Motor neuron (in vitro differentiated cells): ENCODE data around the gene ERC2. TPM values are rescaled to one million over a fixed set of nuclear protein-coding genes. Genes with fewer than 3 reads are reported as not detected.

Experiments
- ATAC-seq, 8 experiments: fragments of 200-7000 bp; cut with Tn5 transposase; replicated peaks in 6 of 8; 2 replicates each; pipeline ENCODE4 v1.8.0; 2021; ENCODE audit warnings: mild to moderate bottlenecking in 8 of 8, moderate library complexity in 8 of 8
- H3K27ac ChIP-seq, 2 donors: fragments of 250-450 bp; sonication (Bioruptor Pico); 2 replicates each; pipeline ENCODE4 v1.9.0; 2021; ENCODE audit warnings: antibody characterized with exemption in 2 of 2, mild to moderate bottlenecking in 2 of 2, moderate library complexity in 1 of 2
- H3K4me1 ChIP-seq, 2 donors: fragments of 250-450 bp; sonication (Bioruptor Pico); replicated peaks in 1 of 2; 2 replicates each; pipeline ENCODE4 v1.6.1; 2021; ENCODE audit warnings: antibody characterized with exemption in 2 of 2, mild to moderate bottlenecking in 2 of 2, moderate library complexity in 1 of 2
- H3K4me3 ChIP-seq, 5 donors: fragments of 250-450 bp; sonication (Bioruptor Pico); 2 replicates each; pipeline ENCODE4 v1.9.0; 2021; ENCODE audit warnings: antibody characterized with exemption in 5 of 5, mild to moderate bottlenecking in 5 of 5, moderate library complexity in 4 of 5
- WGBS, 10 experiments: fragments of 450-650 bp; shearing (Covaris generic); methylation state at CpG; one replicate each; pipeline ENCODE4 v1.0.0; 2022; 5-methylcytosine and 5-hydroxymethylcytosine counted together
- in situ Hi-C, 9 experiments: fragments of 400-800 bp; cut with MboI; loops; one replicate each; pipeline ENCODE4 v1.15.0; 2021; ENCODE audit warnings: low sequenced_read_pairs in 9 of 9, low pct_unique_long_range_greater_than_20kb in 2 of 9; ENCODE audit not compliant: unreplicated experiment in 9 of 9
- total RNA-seq, 8 experiments: library from RNA; unstranded; fragments of 300-600 nt; gene quantifications; 2 replicates each; pipeline versions ENCODE4 v1.2.3 to v1.2.4, GENCODE V29; 2022

The ERC2 gene
- total RNA-seq, 8 experiments from 2014 or later = 1.0 to 28.0 (median 18.2) TPM

- ATAC-seq = no peak
- 43 to 83% (median 66%) methylated on average over 1 to 2 of the region's 2 CpGs; no CpG with 5 or more reads in 4 of the 10 experiments for WGBS, 10 experiments
- Histone ChIP-seq H3K27ac (no peak overlapping the region), H3K4me1 (peaks cover 0 to 38% of the 10 kb centered on the region in 2 donors), H3K4me3 (no peak overlapping the region)
- in situ Hi-C loops = no loop called here
Measured at GRCh38 chr3:56130036-56130435, 338.2 kb downstream of the ERC2 start.

DNA sequence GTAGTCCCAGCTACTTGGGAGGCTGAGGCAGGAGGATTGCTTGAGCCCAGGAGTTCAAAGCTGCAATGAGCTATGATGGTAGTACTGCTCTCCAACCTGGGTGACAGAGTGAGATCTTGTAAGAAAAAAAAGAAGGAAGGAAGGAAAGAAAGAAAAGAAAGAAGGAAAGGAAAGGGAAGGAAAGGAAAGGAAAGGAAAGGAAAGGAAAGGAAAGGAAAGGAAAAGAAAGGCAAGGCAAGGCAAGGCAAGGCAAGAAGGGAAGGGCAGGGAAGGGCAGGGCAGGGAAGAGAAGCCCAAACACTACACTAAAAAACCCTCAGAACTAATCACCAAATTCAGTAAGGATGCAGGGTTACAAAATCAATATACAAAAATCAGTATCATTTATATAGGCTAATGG, 341.6 kb downstream of the ERC2 start:
- in situ Hi-C loops = no loop called here
- Histone ChIP-seq H3K4me1 (peaks cover 2 to 36% of the 10 kb centered on the region in 2 donors), H3K4me3 (no peak overlapping the region), H3K27ac (no peak overlapping the region)
- no peak for ATAC-seq

DNA sequence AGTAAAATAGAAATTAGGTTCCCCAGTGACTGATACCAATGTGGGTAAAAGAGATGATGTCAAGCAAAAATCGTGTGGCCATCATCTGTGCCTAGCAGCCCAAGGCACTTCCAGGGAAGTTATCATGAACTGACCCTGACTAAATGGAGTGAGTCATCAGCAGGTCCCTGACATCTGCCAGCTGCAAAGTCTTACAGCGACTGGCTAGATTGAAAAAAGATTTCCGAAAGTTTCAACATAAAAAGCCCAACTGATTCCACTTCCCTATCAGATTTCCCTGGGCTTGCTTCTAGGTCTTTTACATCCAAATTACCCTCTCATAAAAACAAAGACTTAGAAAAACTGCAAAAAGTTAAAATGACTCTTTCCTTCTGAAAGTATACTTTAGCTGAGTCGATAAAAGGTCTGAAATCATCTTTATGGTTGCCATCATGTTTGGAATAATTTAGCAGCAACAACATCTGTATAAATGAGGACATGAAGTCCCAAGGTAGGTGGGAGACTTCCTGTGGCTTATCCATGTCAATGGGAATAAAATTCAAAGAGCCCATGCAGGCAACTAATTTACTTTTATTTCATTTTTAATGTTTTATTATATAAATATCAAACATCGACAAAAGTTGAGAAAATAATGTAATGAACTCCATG, 342.8 kb downstream of the ERC2 start:
- peak in 6 of 8 experiments; percentile 45 to 94 (median 69) for ATAC-seq
- Histone ChIP-seq H3K4me3 (no peak overlapping the region), H3K4me1 (peaks cover 2 to 26% of the 10 kb centered on the region in 2 donors), H3K27ac (no peak overlapping the region)
- in situ Hi-C loops = no loop called here
- WGBS, 10 experiments = 2 to 76% (median 49%) methylated on average over 2 to 5 of the region's 5 CpGs

GRCh38 chr3:56124546-56124945, 343.7 kb downstream of the ERC2 start:
- WGBS, 10 experiments = 86 to 100% (median 100%) methylated on average over 1 of the region's 1 CpG; no CpG with 5 or more reads in 2 of the 10 experiments
- Histone ChIP-seq H3K4me1 (peaks cover 2 to 18% of the 10 kb centered on the region in 2 donors), H3K27ac (no peak overlapping the region), H3K4me3 (no peak overlapping the region)
- no peak for ATAC-seq
- in situ Hi-C loops = no loop called here

DNA sequence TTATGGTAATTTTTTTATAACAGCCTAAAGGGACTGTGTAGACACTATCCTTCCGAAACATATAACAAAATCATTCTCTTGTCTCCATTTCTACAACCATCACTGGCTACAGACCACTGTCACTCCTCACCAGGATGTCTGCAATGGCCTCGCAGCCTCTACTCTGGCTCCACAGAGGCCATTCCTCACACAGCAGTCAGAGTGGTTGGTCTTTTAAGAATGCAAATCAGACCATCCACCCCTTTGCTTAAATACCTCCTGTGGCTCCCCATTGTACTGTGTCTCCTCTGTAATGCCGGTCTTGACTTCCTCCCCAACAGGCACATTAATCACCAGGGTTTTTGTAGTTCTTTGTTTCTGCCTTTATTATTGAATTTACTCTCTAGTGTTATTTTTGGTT, 344.8 kb downstream of the ERC2 start:
- in situ Hi-C loops = no loop called here
- no peak overlapping the region for H3K4me3 ChIP-seq

GRCh38 chr3:56122911-56123310, 345.4 kb downstream of the ERC2 start:
- Histone ChIP-seq H3K4me1 (peaks cover 2 to 4% of the 10 kb centered on the region in 2 donors), H3K4me3 (no peak overlapping the region), H3K27ac (no peak overlapping the region)
- WGBS, 10 experiments = 73 to 100% (median 90%) methylated on average over 1 to 2 of the region's 2 CpGs; no CpG with 5 or more reads in 3 of the 10 experiments
- ATAC-seq = no peak
- in situ Hi-C loops = no loop called here

More for the DNA sequence above, 344.8 kb downstream of the ERC2 start:
- Histone ChIP-seq H3K27ac (no peak overlapping the region), H3K4me1 (peaks cover 2 to 7% of the 10 kb centered on the region in 2 donors)
- ATAC-seq = peak in 3 of 8 experiments; percentile 21 to 47 (median 33)
- WGBS, 10 experiments = 20 to 100% (median 65%) methylated on average over 1 to 3 of the region's 3 CpGs; no CpG with 5 or more reads in 2 of the 10 experiments

DNA sequence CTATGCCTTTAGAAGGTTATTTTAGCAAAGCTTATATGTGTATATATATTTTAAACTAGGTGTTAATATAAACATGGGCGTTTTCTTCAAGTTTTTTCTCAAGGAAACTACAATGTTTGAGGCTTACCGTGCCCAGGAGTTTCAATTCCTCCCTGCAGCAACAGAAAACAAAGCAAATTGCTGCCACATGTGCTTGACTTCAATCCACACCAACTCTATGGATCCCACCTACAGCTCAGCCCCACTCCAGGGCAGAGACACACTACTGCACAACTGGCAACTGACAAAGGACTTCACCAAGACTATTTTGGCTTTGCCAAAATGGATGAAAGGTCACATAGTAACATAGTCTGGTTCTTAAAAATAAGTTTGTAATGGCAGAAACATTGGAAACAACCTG, 346.6 kb downstream of the ERC2 start:
- peaks cover 2 to 4% of the 10 kb centered on the region in 2 donors for H3K4me1 ChIP-seq
- peak in 1 of 8 experiments; percentile 59 for ATAC-seq
- in situ Hi-C loops = no loop called here
- H3K4me3 ChIP-seq = no peak overlapping the region
- no peak overlapping the region for H3K27ac ChIP-seq
- WGBS, 10 experiments = 28 to 86% (median 78%) methylated on average over 1 to 2 of the region's 2 CpGs; no CpG with 5 or more reads in 2 of the 10 experiments

DNA sequence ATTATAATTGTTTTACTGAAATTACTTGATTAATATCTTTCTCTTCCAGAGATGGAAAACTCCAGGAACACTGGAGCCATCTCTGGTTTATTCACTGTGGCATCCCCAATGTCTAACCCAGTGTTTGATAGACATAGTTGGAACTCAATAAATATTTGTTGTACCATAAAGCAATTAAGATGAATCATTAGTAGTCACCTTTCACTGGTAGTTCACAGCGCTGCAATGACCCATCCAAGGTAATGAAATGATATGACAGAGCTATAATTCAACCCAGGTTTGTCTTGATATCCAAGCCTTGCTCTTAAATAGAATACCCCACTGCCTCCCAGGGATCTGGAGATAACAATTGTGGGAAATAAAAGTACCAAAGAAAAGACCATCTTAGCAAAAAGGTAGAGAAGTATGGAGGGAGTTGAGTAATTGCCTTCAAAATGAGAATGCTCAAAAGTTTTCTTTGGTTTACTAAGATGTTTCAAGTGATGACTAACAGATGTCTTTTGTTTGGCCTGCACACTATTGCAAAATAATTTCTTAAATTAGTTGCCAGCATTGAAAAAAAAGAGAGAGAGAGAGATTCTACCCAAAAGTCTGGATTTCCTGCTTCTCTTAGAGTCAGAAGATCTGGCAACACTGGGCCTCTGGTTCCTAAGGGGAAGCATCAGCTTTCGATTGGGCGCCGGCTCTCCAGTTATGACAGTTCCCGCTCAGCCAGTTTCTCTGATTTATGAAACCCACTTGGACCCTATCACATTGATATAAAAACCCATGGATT, 348.5 kb downstream of the ERC2 start:
- in situ Hi-C loops = no loop called here
- no peak overlapping the region for H3K27ac ChIP-seq
- H3K4me3 ChIP-seq = no peak overlapping the region
- 19 to 100% (median 84%) methylated on average over 1 to 5 of the region's 5 CpGs; no CpG with 5 or more reads in 2 of the 10 experiments for WGBS, 10 experiments
- H3K4me1 ChIP-seq = peaks cover 2 to 4% of the 10 kb centered on the region in 2 donors
- no peak for ATAC-seq

GRCh38 chr3:56118968-56119367, 349.3 kb downstream of the ERC2 start:
- in situ Hi-C loops = no loop called here
- WGBS, 10 experiments = 11 to 100% (median 93%) methylated on average over 1 of the region's 1 CpG; no CpG with 5 or more reads in 6 of the 10 experiments
- ATAC-seq = no peak
- H3K4me3 ChIP-seq = no peak overlapping the region
- peaks cover 2 to 4% of the 10 kb centered on the region in 2 donors for H3K4me1 ChIP-seq
- H3K27ac ChIP-seq = no peak overlapping the region

DNA sequence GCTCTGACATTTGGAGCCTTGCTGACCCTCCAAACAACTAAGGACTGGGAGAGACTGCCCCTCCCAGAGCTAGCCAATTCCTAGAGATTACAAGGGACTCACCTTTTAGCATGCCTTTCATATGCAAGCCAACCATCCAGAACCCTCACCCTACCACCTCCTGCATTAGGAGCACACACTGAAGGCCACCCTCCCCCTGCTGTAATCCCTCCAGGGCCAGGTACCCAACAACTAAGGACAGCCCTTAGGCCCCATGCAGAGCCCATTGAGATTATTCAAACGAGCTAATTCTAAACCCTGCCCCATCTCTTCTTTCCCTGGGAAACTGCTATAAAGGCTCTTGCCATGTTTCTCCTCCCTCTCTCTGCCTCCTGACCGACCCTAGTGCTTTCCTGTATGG, 352.6 kb downstream of the ERC2 start:
- 14 to 56% (median 29%) methylated on average over 1 to 2 of the region's 2 CpGs; no CpG with 5 or more reads in 3 of the 10 experiments for WGBS, 10 experiments
- no peak overlapping the region for H3K4me3 ChIP-seq
- no peaks in the 10 kb centered on the region for H3K4me1 ChIP-seq
- in situ Hi-C loops = no loop called here
- ATAC-seq = peak in 2 of 8 experiments; percentile 38 to 68
- H3K27ac ChIP-seq = no peak overlapping the region

GRCh38 chr3:56115199-56115598, 353.1 kb downstream of the ERC2 start:
- Histone ChIP-seq H3K4me3 (no peak overlapping the region), H3K27ac (no peak overlapping the region), H3K4me1 (no peaks in the 10 kb centered on the region)
- WGBS, 10 experiments = 0 to 100% (median 73%) methylated on average over 1 to 2 of the region's 2 CpGs; no CpG with 5 or more reads in 4 of the 10 experiments
- ATAC-seq = no peak
- in situ Hi-C loops = no loop called here

DNA sequence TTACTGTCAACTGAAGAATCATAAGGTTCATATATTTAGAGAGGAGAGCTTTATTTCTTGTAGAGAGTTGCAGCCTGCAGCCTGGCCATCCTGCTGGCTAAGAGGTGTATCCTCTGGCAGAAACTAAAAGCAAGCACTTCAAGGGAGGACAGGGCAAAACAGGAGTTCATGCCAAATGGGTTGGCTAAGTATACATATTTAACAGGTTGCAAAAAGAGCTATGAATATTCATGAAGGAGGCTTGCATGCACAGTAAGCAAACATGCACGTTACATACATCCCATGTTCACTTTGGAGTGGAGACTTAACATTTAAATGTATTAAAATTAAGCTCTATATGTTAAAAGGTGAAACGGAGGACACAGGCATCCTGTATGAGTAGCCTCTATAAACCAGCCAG, 354.4 kb downstream of the ERC2 start:
- 0 to 100% (median 83%) methylated on average over 1 to 2 of the region's 2 CpGs; no CpG with 5 or more reads in 3 of the 10 experiments for WGBS, 10 experiments
- in situ Hi-C loops = no loop called here
- peak in 2 of 8 experiments; percentile 18 to 90 for ATAC-seq
- no peaks in the 10 kb centered on the region for H3K4me1 ChIP-seq
- H3K4me3 ChIP-seq = no peak overlapping the region
- no peak overlapping the region for H3K27ac ChIP-seq

DNA sequence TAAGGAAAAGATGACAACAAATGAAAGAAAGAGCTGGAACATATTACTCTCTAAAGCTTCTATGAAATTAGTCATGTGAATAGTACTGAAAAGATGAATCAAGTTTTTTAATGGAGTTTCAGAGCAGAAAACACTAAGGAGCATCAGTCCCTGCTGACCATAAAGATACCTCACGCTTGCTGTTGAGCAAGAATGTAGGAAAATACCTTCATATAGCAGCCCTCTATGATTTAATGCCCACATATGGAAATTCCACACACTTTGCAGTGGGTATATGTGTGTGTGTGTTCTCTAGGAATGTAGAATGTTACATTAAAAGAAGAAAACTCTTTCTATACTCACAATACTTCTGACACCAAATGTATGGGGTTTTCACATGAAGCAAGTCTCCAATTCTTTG, 355.0 kb downstream of the ERC2 start:
- in situ Hi-C loops = no loop called here
- ATAC-seq = no peak
- Histone ChIP-seq H3K27ac (no peak overlapping the region), H3K4me1 (no peaks in the 10 kb centered on the region), H3K4me3 (no peak overlapping the region)
- WGBS, 10 experiments = 60 to 100% (median 85%) methylated on average over 1 of the region's 1 CpG; no CpG with 5 or more reads in 4 of the 10 experiments
